Posterior vena cava (tissue), 2 donors: ENCODE results near the gene PTPRD. TPM values are rescaled to one million over a fixed set of nuclear protein-coding genes. Genes with fewer than 3 reads are reported as not detected.

Experiments used
- DNase-seq: peaks from one replicate; pipeline ENCODE4 v3.0.0-alpha.2; 2020; ENCODE audit warnings: low spot score
- intact Hi-C, 2 donors: fragments of 100-400 bp; cut with DNase I; formaldehyde crosslinking; loops; one replicate each; pipeline versions ENCODE4 v1.14.1 to v1.14.2; 2022 to 2023
- total RNA-seq, 2 donors: library from RNA; stranded (reverse); fragmentation: NEBNext Ultra II Directional; extraction: Animal tissue kit (Norgen Biotek cat#: 25700); gene quantifications; one replicate each; pipeline ENCODE4 v1.2.1, GENCODE V29; 2021
- donor health status: DM: yes; HTN: yes; CAD: no.
- donor health status: DM: yes; HTN: yes; CAD: no.

The PTPRD gene
- total RNA-seq, 2 donors from 2014 or later: 21.4 to 51.2 TPM

GRCh38 chr9:8858596-8859161 is 1754.1 kb downstream of the PTPRD start:
- intact Hi-C loops: no loop called here

GRCh38 chr9:8857926-8858595 is 1754.7 kb downstream of the PTPRD start:
- intact Hi-C loops: no loop called here
- peak; percentile 85 for DNase-seq

More at GRCh38 chr9:8858596-8859161, 1754.1 kb downstream of the PTPRD start:
- DNase-seq: peak; percentile 56

- peak; percentile 69 for DNase-seq
Measured at GRCh38 chr9:8857068-8857925, 1755.5 kb downstream of the PTPRD start.

GRCh38 chr9:8856396-8857067 is 1756.3 kb downstream of the PTPRD start:
- DNase-seq: no peak
- intact Hi-C loops: no loop called here

More at GRCh38 chr9:8857068-8857925, 1755.5 kb downstream of the PTPRD start:
- intact Hi-C loops: no loop called here

- DNase-seq: no peak
- intact Hi-C loops: no loop called here
Measured at GRCh38 chr9:8855046-8855445, 1757.8 kb downstream of the PTPRD start.

- no peak for DNase-seq
- intact Hi-C loops: no loop called here
Measured at GRCh38 chr9:8852301-8852864, 1760.4 kb downstream of the PTPRD start.

- no peak for DNase-seq
- intact Hi-C loops: no loop called here
Measured at GRCh38 chr9:8850914-8851313, 1761.9 kb downstream of the PTPRD start.

GRCh38 chr9:8845808-8846207 is 1767.0 kb downstream of the PTPRD start:
- no peak for DNase-seq

GRCh38 chr9:8845376-8845775 is 1767.4 kb downstream of the PTPRD start:
- no peak for DNase-seq
- intact Hi-C loops: no loop called here

More at GRCh38 chr9:8845808-8846207, 1767.0 kb downstream of the PTPRD start:
- intact Hi-C loops: no loop called here

GRCh38 chr9:8844549-8844948 is 1768.3 kb downstream of the PTPRD start:
- intact Hi-C loops: no loop called here
- no peak for DNase-seq

- DNase-seq: no peak
- intact Hi-C loops: loop anchor here in 1 of 2 donors (2.0 kb wide), 1 partner anchor 70 kb away; no protein-coding TSS in a partner anchor
Measured at GRCh38 chr9:8842402-8843193, 1770.2 kb downstream of the PTPRD start.

GRCh38 chr9:8838136-8838535 is 1774.7 kb downstream of the PTPRD start:
- intact Hi-C loops: no loop called here
- no peak for DNase-seq

GRCh38 chr9:8835291-8835690 is 1777.5 kb downstream of the PTPRD start:
- no peak for DNase-seq
- intact Hi-C loops: no loop called here

- intact Hi-C loops: no loop called here
- no peak for DNase-seq
Measured at GRCh38 chr9:8832955-8833354, 1779.8 kb downstream of the PTPRD start.

- intact Hi-C loops: no loop called here
- DNase-seq: no peak
Measured at GRCh38 chr9:8832386-8832785, 1780.4 kb downstream of the PTPRD start.

- DNase-seq: no peak
- intact Hi-C loops: no loop called here
Measured at GRCh38 chr9:8831568-8831967, 1781.2 kb downstream of the PTPRD start.

- DNase-seq: no peak
- intact Hi-C loops: no loop called here
Measured at GRCh38 chr9:8826281-8826680, 1786.5 kb downstream of the PTPRD start.

- intact Hi-C loops: no loop called here
- DNase-seq: no peak
Measured at GRCh38 chr9:8825585-8826147, 1787.1 kb downstream of the PTPRD start.
